Measurements from ENCODE around the gene SPOCD1.

DNA sequence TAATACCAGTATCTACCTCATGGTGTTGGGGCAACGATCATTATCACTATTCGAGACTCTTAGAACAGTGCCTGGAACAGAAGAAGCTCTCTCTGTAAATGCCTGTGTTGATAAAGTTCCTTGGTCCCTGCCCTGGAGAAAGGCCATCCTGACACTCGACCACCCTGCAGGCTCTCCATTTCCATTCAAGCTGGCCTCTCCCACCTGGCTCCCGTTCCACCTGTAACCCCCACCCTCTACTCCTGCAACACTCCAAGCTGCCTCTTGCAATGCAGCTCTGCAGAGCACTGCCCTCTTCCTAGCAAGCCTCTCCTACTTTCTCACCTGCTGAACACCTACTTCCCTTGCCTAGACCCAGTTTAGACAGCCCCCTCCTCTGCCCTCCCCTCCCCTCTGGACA lies 6.1 kb downstream of the SPOCD1 start:
- TF ChIP-seq, protein P1, sequence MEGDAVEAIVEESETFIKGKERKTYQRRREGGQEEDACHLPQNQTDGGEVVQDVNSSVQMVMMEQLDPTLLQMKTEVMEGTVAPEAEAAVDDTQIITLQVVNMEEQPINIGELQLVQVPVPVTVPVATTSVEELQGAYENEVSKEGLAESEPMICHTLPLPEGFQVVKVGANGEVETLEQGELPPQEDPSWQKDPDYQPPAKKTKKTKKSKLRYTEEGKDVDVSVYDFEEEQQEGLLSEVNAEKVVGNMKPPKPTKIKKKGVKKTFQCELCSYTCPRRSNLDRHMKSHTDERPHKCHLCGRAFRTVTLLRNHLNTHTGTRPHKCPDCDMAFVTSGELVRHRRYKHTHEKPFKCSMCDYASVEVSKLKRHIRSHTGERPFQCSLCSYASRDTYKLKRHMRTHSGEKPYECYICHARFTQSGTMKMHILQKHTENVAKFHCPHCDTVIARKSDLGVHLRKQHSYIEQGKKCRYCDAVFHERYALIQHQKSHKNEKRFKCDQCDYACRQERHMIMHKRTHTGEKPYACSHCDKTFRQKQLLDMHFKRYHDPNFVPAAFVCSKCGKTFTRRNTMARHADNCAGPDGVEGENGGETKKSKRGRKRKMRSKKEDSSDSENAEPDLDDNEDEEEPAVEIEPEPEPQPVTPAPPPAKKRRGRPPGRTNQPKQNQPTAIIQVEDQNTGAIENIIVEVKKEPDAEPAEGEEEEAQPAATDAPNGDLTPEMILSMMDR (IDR thresholded peaks at IDR 0.05 in 8 of 11, conservative IDR thresholded peaks at IDR 0.05 in 3 of 11), result no peak
- no peak for TF ChIP-seq POLR2A (IDR thresholded peaks at IDR 0.05)

Measured in spleen (tissue), 7 donors.